ENCODE data around the gene JMJD7. TPM values are rescaled to one million over a fixed set of nuclear protein-coding genes. Genes with fewer than 3 reads are reported as not detected.

JMJD7 gene
- total RNA-seq, 1 donor = 1.4 TPM

DNA sequence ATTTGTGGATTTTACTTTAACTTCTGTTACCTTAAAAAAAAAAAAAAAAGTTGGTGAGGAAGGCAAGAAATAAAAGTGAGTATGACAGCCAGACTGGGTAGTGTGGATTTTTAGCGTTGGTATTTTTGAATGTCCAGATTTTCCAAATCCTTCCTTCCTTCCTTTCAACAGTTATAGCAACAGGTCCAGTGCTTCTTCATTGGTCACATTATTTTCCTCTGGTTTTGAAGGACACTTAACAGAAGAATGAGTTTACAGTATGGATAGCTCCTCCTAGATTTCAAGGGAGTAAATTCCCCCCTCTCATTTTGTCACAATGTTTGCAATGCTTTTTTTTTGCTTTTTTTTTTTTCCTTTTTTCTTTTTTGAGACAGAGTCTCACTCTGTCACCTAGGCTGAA, 47.2 kb upstream of the JMJD7 start:
- peaks cover 83% of the 10 kb centered on the region for H3K79me2 ChIP-seq (ENCODE audit: insufficient read depth, low read length)

DNA sequence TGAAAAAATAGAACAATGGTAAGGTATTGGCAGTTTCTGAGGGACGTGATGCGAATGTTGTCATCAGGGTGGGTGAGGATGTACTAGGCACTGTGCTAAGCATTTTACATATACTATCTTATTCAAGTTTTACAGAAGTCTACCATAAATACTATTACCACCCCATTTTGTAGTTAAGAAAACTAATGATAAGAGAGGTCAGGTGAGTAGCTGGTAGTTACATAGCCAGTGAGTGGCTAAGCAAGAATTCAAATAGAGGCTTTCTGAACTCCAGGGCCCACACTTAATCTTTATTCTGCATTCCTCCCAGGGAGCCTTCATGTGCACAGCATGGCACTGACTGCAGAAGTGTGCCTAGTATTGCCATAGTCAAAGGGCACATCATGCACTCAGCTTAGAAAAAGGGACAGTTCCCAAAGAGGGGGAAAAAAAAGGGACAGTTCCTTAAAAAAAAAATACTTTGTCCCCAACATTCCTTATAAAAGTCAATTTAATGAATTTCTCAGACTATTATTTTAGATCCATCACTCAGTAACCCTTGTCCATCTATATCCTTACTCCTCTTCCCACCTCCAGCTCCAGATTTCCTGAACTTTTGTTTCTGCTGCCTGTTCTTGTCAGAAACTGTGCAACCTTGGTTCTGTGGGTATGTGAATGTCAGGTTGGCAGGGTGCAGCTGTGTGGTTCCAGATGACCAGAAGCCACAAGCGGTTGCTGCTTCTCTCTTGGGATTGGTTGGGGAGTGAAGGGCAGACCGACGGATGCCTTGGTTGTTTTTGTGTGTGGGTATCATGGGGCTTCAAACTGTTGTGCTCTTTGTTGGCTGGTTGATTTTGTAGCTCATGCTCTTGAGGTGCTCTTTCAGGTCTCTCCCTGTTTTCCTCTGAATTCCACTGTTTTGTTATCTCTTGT, 45.3 kb upstream of the JMJD7 start:
- Histone ChIP-seq H3K36me3 (ENCODE audit: insufficient read depth, low read length) (no peaks in the 10 kb centered on the region), H2AFZ (ENCODE audit: low read length) (no peak overlapping the region), H3K27me3 (ENCODE audit: insufficient read depth, low read length) (no peaks in the 10 kb centered on the region), H3K9me3 (ENCODE audit: low read depth, low read length) (no peaks in the 10 kb centered on the region), H3K4me2 (ENCODE audit: insufficient read depth, low read length) (no peak overlapping the region), H3K4me1 (ENCODE audit: insufficient read depth, low read length) (peaks cover 24% of the 10 kb centered on the region), H3K27ac (ENCODE audit: low read depth, low read length) (no peak overlapping the region), H3K4me3 (ENCODE audit: insufficient read depth, low read length) (no peak overlapping the region), H4K20me1 (ENCODE audit: insufficient read depth, low read length) (peaks cover 26% of the 10 kb centered on the region), H3K79me2 (ENCODE audit: insufficient read depth, low read length) (peaks cover 73% of the 10 kb centered on the region)
- TF ChIP-seq, protein P1, sequence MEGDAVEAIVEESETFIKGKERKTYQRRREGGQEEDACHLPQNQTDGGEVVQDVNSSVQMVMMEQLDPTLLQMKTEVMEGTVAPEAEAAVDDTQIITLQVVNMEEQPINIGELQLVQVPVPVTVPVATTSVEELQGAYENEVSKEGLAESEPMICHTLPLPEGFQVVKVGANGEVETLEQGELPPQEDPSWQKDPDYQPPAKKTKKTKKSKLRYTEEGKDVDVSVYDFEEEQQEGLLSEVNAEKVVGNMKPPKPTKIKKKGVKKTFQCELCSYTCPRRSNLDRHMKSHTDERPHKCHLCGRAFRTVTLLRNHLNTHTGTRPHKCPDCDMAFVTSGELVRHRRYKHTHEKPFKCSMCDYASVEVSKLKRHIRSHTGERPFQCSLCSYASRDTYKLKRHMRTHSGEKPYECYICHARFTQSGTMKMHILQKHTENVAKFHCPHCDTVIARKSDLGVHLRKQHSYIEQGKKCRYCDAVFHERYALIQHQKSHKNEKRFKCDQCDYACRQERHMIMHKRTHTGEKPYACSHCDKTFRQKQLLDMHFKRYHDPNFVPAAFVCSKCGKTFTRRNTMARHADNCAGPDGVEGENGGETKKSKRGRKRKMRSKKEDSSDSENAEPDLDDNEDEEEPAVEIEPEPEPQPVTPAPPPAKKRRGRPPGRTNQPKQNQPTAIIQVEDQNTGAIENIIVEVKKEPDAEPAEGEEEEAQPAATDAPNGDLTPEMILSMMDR (IDR thresholded peaks at IDR 0.05; ENCODE audit: extremely low read depth, low read depth, low read length) = no peak
- DNase-seq (ENCODE audit: insufficient read length, low spot score, missing footprints) = no peak

More for the DNA sequence above, 47.2 kb upstream of the JMJD7 start:
- Histone ChIP-seq H3K9me3 (ENCODE audit: low read depth, low read length) (no peaks in the 10 kb centered on the region), H3K4me2 (ENCODE audit: insufficient read depth, low read length) (no peak overlapping the region), H3K4me1 (ENCODE audit: insufficient read depth, low read length) (peaks cover 43% of the 10 kb centered on the region), H4K20me1 (ENCODE audit: insufficient read depth, low read length) (peaks cover 42% of the 10 kb centered on the region), H3K27ac (ENCODE audit: low read depth, low read length) (no peak overlapping the region), H3K36me3 (ENCODE audit: insufficient read depth, low read length) (no peaks in the 10 kb centered on the region), H3K27me3 (ENCODE audit: insufficient read depth, low read length) (no peaks in the 10 kb centered on the region), H2AFZ (ENCODE audit: low read length) (no peak overlapping the region), H3K4me3 (ENCODE audit: insufficient read depth, low read length) (no peak overlapping the region)
- TF ChIP-seq, protein P1 (IDR thresholded peaks at IDR 0.05; ENCODE audit: extremely low read depth, low read depth, low read length) = no peak
- no peak for DNase-seq (ENCODE audit: insufficient read length, low spot score, missing footprints)

DNA sequence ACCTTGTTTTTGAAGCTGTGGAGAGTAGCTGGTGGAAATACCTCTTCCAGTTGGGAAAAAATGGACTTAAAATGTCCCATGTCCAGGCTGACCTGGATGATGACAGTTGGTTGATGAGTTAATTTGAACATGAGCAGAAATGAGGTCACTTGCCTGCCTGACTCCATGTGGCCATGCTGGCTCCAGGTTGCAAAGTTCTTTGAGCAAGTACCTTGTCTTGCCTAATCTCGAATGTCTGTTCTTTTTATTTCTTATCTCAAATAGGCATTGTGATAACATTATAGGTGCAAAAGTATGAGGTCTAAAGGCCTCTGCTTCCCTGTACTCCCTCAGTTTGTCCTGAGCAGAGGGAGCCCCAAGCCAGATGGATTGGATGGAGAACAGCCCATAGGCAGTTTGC, 44.6 kb upstream of the JMJD7 start:
- no peak for DNase-seq (ENCODE audit: insufficient read length, low spot score, missing footprints)
- Histone ChIP-seq H3K4me2 (ENCODE audit: insufficient read depth, low read length) (no peak overlapping the region), H3K9me3 (ENCODE audit: low read depth, low read length) (no peaks in the 10 kb centered on the region), H2AFZ (ENCODE audit: low read length) (no peak overlapping the region), H3K36me3 (ENCODE audit: insufficient read depth, low read length) (no peaks in the 10 kb centered on the region), H3K4me1 (ENCODE audit: insufficient read depth, low read length) (peaks cover 18% of the 10 kb centered on the region), H3K4me3 (ENCODE audit: insufficient read depth, low read length) (no peak overlapping the region), H3K27me3 (ENCODE audit: insufficient read depth, low read length) (no peaks in the 10 kb centered on the region), H3K79me2 (ENCODE audit: insufficient read depth, low read length) (peaks cover 69% of the 10 kb centered on the region), H3K27ac (ENCODE audit: low read depth, low read length) (no peak overlapping the region), H4K20me1 (ENCODE audit: insufficient read depth, low read length) (peaks cover 26% of the 10 kb centered on the region)
- TF ChIP-seq, protein P1 (IDR thresholded peaks at IDR 0.05; ENCODE audit: extremely low read depth, low read depth, low read length) = no peak

DNA sequence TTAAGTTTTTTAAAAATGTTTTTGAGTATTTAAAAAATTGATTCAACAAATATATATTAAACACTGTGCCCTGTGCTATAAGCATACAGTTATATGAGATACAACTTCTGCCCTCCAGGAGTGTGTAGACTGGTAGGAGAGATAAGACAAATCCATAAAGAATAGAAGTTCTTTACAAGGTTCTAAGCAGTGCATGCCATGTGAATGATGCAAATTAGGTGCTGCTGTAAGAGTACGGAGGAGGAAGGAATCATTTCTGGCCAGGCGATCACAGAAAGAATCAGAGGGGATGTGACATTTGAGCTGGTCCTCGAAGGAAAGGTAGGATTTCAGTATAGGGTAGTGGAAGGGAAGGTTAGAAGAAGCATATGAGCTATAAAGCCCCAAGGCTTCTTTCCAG, 39.6 kb upstream of the JMJD7 start:
- no peak overlapping the region for H3K4me2 ChIP-seq (ENCODE audit: insufficient read depth, low read length)
- TF ChIP-seq, protein P1 (IDR thresholded peaks at IDR 0.05; ENCODE audit: extremely low read depth, low read depth, low read length) = no peak

More for the DNA sequence above, 39.6 kb upstream of the JMJD7 start:
- no peak for DNase-seq (ENCODE audit: insufficient read length, low spot score, missing footprints)
- Histone ChIP-seq H3K27me3 (ENCODE audit: insufficient read depth, low read length) (no peaks in the 10 kb centered on the region), H3K36me3 (ENCODE audit: insufficient read depth, low read length) (no peaks in the 10 kb centered on the region), H2AFZ (ENCODE audit: low read length) (no peak overlapping the region), H3K4me3 (ENCODE audit: insufficient read depth, low read length) (no peak overlapping the region), H3K27ac (ENCODE audit: low read depth, low read length) (no peak overlapping the region), H4K20me1 (ENCODE audit: insufficient read depth, low read length) (peaks cover 14% of the 10 kb centered on the region), H3K79me2 (ENCODE audit: insufficient read depth, low read length) (peaks cover 69% of the 10 kb centered on the region), H3K4me1 (ENCODE audit: insufficient read depth, low read length) (peaks cover 15% of the 10 kb centered on the region), H3K9me3 (ENCODE audit: low read depth, low read length) (no peaks in the 10 kb centered on the region)

Measured in osteoblast (primary cell).